Immature natural killer cell (primary cell): ENCODE measurements around the gene NELFA. TPM values are rescaled to one million over a fixed set of nuclear protein-coding genes. Genes with fewer than 3 reads are reported as not detected.
"Not testable (repeated sequence)": the region's sequence is repeated elsewhere in the genome, so short reads cannot be mapped to it uniquely, and the experiment has no call there.

ENCODE experiments used
- DNase-seq, 3 donors: peaks; one replicate each; pipeline ENCODE4 v3.0.0; 2022; ENCODE audit warnings: mixed read lengths in 1 of 3
- H3K27ac Mint-ChIP-seq, 6 donors: one replicate each; pipeline ENCODE4 v1.8.0; 2020; ENCODE audit warnings: mixed read lengths in 6 of 6, mild to moderate bottlenecking in 5 of 6, inconsistent platforms in 4 of 6, moderate library complexity in 3 of 6
- H3K27me3 Mint-ChIP-seq, 3 donors: one replicate each; pipeline ENCODE4 v1.8.0; 2020 to 2021; ENCODE audit warnings: low read depth in 3 of 3, mild to moderate bottlenecking in 3 of 3, mixed read lengths in 3 of 3, moderate library complexity in 3 of 3, inconsistent platforms in 1 of 3
- H3K36me3 Mint-ChIP-seq, 3 donors: one replicate each; pipeline ENCODE4 v1.8.0; 2020; ENCODE audit warnings: mixed read lengths in 3 of 3, inconsistent platforms in 2 of 3, mild to moderate bottlenecking in 2 of 3
- H3K4me1 Mint-ChIP-seq, 2 donors: one replicate each; pipeline ENCODE4 v1.8.0; 2020; ENCODE audit warnings: inconsistent platforms in 2 of 2, mild to moderate bottlenecking in 2 of 2, mixed read lengths in 2 of 2, moderate library complexity in 1 of 2
- H3K4me3 Mint-ChIP-seq, 5 donors: one replicate each; pipeline ENCODE4 v1.8.0; 2020; ENCODE audit warnings: mild to moderate bottlenecking in 5 of 5, mixed read lengths in 5 of 5, inconsistent platforms in 3 of 5, moderate library complexity in 3 of 5
- H3K9me3 Mint-ChIP-seq, 6 donors: one replicate each; pipeline ENCODE4 v1.8.0; 2020; ENCODE audit warnings: mild to moderate bottlenecking in 6 of 6, mixed read lengths in 6 of 6, inconsistent platforms in 4 of 6, moderate library complexity in 3 of 6
- polyA plus RNA-seq, 3 donors: library from polyadenylated mRNA; unstranded; fragments of 300-500 nt; fragmentation: Illumina TruSeq; gene quantifications; one replicate each; pipeline ENCODE4 v1.2.3, GENCODE V29; 2021

Gene NELFA
- polyA plus RNA-seq, 3 donors from 2014 or later: 6.0 to 28.6 (median 10.2) TPM

GRCh38 chr4:1996866-1997611, 11.7 kb downstream of the NELFA start:
- Mint-ChIP-seq H3K27me3 (no peaks in the 10 kb centered on the region), H3K9me3 (peaks cover 0 to 23% (median 17%) of the 10 kb centered on the region in 6 donors), H3K36me3 (peaks cover 23 to 57% (median 46%) of the 10 kb centered on the region in 3 donors), H3K4me3 (no peak overlapping the region), H3K27ac (no peak overlapping the region), H3K4me1 (peaks cover 15 to 59% of the 10 kb centered on the region in 2 donors)
- DNase-seq: no peak

DNA sequence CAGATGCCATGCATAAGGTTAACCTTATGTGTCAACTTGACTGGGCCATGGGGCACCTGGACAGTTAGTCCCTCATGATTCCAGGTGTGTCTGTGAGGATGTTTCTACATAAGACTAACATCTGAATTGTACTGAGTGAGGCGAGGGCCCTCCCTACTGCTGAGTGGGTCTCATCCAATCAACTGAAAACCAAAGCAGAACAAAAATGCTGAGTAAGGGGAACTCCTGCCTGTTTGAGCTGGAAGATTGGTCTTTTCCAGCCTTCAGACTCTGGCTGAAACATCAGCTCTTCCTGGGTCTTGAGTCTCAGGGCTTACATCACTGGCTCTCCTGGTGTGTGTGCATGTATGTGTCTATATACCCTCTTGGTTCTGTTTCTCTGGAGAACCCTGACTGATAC, 13.8 kb downstream of the NELFA start:
- Mint-ChIP-seq H3K27ac (peak overlapping the region in 1 of 6 donors; percentile 41), H3K4me3 (no peak overlapping the region), H3K27me3 (peaks cover 0 to 2% (median 0%) of the 10 kb centered on the region in 3 donors), H3K4me1 (peaks cover 7 to 52% of the 10 kb centered on the region in 2 donors), H3K36me3 (peaks cover 17 to 45% (median 44%) of the 10 kb centered on the region in 3 donors), H3K9me3 (peaks cover 0 to 19% (median 14%) of the 10 kb centered on the region in 6 donors)
- DNase-seq: no peak

DNA sequence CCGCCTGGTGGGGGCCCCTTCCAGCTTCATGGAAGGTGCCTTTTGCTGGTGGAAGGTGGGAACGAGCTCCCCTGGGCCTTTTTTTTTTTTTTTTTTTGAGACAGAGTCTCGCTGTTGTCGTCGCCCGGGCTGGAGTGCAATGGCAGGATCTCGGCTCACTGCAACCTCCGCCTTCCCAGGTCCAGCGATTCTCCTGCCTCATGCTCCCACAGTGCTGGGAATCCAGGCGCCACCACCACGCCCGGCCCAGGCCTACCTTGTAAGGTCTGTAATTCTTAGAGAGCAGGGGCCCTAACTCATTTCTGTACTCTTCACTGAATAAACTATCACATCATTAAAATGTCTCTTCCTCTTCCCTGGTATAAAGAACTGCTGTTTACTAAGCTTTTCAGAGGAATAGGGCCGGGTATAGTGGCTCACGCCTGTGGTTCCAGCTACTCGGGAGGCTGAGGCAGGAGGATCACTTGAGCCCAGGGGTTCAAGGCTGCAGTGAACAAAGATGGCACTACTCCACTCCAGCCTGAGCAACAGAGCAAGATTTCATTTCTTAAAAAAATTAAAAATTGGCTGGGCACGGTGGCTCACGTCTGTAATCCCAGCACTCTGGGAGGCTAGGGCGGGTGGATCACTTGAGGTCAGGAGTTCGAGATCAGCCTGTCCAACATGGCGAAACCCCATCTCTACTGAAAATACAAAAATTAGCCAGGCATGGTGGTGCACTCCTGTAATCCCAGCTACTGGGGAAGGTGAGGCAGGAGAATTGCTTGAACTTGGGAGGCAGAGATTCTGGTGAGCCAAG, 14.9 kb downstream of the NELFA start:
- Mint-ChIP-seq H3K9me3 (peaks cover 0 to 12% (median 7%) of the 10 kb centered on the region in 6 donors), H3K4me1 (peaks cover 2 to 45% of the 10 kb centered on the region in 2 donors), H3K36me3 (peaks cover 16 to 37% (median 35%) of the 10 kb centered on the region in 3 donors)
- H3K4me3 Mint-ChIP-seq, H3K27me3 Mint-ChIP-seq, H3K27ac Mint-ChIP-seq, DNase-seq: not testable (repeated sequence)

DNA sequence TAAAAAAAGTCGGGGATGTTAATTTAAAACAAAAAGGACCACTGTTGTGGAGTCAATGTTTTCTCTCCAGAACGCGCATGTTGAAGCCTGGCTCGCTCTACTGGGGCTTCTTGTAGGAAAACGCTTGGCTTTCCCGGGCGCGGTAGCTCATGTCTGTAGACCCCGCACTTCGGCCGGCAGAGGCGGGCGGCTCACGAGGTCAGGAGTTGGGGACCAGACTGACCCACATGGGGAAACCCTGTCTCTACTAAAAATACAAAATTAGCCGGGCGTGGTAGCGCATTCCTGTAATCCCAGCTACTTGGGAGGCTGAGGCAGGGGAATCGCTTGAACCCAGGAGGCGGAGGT, 15.6 kb downstream of the NELFA start:
- Mint-ChIP-seq H3K27ac (no peak overlapping the region), H3K4me1 (peaks cover 2 to 37% of the 10 kb centered on the region in 2 donors), H3K27me3 (peaks cover 0 to 2% (median 0%) of the 10 kb centered on the region in 3 donors), H3K36me3 (peaks cover 11 to 29% (median 28%) of the 10 kb centered on the region in 3 donors), H3K9me3 (peaks cover 0 to 12% (median 7%) of the 10 kb centered on the region in 6 donors), H3K4me3 (no peak overlapping the region)
- DNase-seq: no peak

- DNase-seq: no peak
- peaks cover 0 to 2% (median 0%) of the 10 kb centered on the region in 3 donors for H3K27me3 Mint-ChIP-seq
- H3K27ac Mint-ChIP-seq: no peak overlapping the region
- H3K36me3 Mint-ChIP-seq: peaks cover 11 to 24% (median 23%) of the 10 kb centered on the region in 3 donors
- peaks cover 2 to 32% of the 10 kb centered on the region in 2 donors for H3K4me1 Mint-ChIP-seq
- peaks cover 0 to 8% (median 5%) of the 10 kb centered on the region in 6 donors for H3K9me3 Mint-ChIP-seq
- no peak overlapping the region for H3K4me3 Mint-ChIP-seq
Measured at GRCh38 chr4:1992468-1993168, 16.2 kb downstream of the NELFA start.

GRCh38 chr4:1991596-1992434, 17.0 kb downstream of the NELFA start:
- H3K9me3 Mint-ChIP-seq: peaks cover 0 to 5% (median 0%) of the 10 kb centered on the region in 6 donors
- no peak overlapping the region for H3K4me3 Mint-ChIP-seq
- peaks cover 0 to 2% (median 0%) of the 10 kb centered on the region in 3 donors for H3K27me3 Mint-ChIP-seq
- peaks cover 2 to 24% of the 10 kb centered on the region in 2 donors for H3K4me1 Mint-ChIP-seq
- no peak overlapping the region for H3K27ac Mint-ChIP-seq
- DNase-seq: no peak
- H3K36me3 Mint-ChIP-seq: peaks cover 11 to 16% (median 15%) of the 10 kb centered on the region in 3 donors

GRCh38 chr4:1991087-1991486, 17.7 kb downstream of the NELFA start:
- Mint-ChIP-seq H3K27ac (no peak overlapping the region), H3K4me1 (peaks cover 2 to 18% of the 10 kb centered on the region in 2 donors), H3K27me3 (peaks cover 0 to 2% (median 0%) of the 10 kb centered on the region in 3 donors), H3K36me3 (peaks cover 7 to 14% (median 14%) of the 10 kb centered on the region in 3 donors), H3K9me3 (peaks cover 0 to 1% (median 0%) of the 10 kb centered on the region in 6 donors), H3K4me3 (no peak overlapping the region)
- no peak for DNase-seq

DNA sequence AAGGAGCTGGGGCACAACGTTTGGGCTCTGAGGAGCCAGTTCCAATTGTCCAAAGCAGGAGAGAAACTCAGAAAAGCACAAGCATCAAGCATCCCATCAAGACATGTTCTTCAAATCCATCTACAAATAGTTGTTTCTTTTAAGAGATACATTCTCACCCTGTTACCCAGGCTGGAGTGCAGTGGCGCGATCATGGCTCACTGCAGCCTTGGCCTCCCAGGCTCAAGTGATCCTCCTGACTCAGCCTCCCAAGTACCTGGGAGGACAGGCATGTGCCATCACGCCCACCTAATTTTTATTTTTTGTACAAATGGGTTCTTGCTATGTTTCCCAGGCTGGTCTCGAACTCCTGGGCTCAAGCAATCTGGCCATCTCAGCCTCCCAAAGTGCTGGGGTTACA, 18.1 kb downstream of the NELFA start:
- Mint-ChIP-seq H3K27me3 (peaks cover 0 to 2% (median 0%) of the 10 kb centered on the region in 3 donors), H3K4me1 (peaks cover 2 to 14% of the 10 kb centered on the region in 2 donors), H3K9me3 (no peaks in the 10 kb centered on the region), H3K36me3 (peaks cover 3 to 10% (median 10%) of the 10 kb centered on the region in 3 donors), H3K27ac (no peak overlapping the region), H3K4me3 (no peak overlapping the region)
- DNase-seq: no peak

DNA sequence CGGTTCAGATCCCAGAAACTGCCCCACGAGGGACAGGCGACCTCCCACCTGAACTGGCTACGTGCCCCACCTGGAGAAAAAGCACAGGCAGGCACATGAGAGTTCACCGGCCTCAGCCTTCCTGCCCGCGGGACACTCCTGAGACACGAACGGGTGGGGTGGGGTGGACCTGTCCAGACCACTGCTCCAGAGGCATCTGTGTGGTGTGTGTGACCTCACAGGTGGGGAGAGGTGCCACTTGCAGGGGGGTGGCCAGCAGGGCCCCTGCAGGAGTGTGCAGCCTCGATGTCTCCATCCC, 18.5 kb downstream of the NELFA start:
- no peak overlapping the region for H3K27ac Mint-ChIP-seq
- no peak overlapping the region for H3K4me3 Mint-ChIP-seq

DNA sequence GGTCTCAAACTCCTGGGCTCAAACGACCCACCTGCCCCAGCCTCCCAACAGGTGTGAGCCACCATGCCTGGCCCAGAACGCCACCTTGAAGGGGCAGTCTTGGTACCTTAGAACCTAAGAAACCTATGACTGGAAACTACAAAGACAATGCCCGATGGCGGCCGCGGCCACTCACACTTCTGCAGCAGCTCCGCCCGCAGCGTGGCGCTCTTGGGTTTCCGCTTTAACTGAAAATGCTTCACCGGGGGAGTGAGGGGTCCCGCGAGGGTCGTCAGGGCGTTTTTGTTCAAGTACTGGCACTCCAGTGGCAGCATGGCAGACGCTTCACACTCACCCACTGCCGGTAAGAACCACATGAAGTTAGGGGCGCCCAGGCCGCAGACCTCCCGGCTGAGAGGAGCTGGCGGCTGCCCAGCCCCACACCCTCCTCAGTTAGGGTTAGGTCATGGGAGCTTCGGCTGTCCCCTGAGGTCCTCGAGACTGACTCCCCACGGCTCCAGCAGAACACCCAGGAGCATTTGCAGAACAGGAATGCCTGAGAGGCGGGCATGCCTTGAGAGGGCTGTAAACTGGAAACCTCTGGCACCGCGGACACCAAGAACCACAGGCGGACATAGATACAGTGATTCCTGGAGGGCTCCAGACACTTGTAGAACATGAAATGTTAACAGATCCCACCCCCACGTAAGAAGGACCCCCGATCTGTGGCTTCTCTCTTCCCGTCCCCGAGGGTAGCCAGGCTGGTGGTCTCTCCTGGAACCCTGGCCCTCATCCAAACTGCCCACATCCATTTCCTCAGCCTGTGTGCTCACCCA, 19.0 kb downstream of the NELFA start:
- no peak overlapping the region for H3K27ac Mint-ChIP-seq
- peaks cover 0 to 2% (median 0%) of the 10 kb centered on the region in 3 donors for H3K27me3 Mint-ChIP-seq
- no peak for DNase-seq
- H3K36me3 Mint-ChIP-seq: peaks cover 0 to 7% (median 4%) of the 10 kb centered on the region in 3 donors
- H3K4me1 Mint-ChIP-seq: peaks cover 0 to 6% of the 10 kb centered on the region in 2 donors
- H3K9me3 Mint-ChIP-seq: no peaks in the 10 kb centered on the region
- no peak overlapping the region for H3K4me3 Mint-ChIP-seq

More for the DNA sequence above, 18.5 kb downstream of the NELFA start:
- H3K27me3 Mint-ChIP-seq: peaks cover 0 to 2% (median 0%) of the 10 kb centered on the region in 3 donors
- peaks cover 2 to 10% of the 10 kb centered on the region in 2 donors for H3K4me1 Mint-ChIP-seq
- peaks cover 0 to 7% (median 7%) of the 10 kb centered on the region in 3 donors for H3K36me3 Mint-ChIP-seq
- no peaks in the 10 kb centered on the region for H3K9me3 Mint-ChIP-seq
- no peak for DNase-seq

GRCh38 chr4:1988327-1988724, 20.4 kb downstream of the NELFA start:
- H3K4me3 Mint-ChIP-seq: no peak overlapping the region
- no peak for DNase-seq
- H3K4me1 Mint-ChIP-seq: peaks cover 0 to 6% of the 10 kb centered on the region in 2 donors
- H3K36me3 Mint-ChIP-seq: peaks cover 0 to 7% (median 0%) of the 10 kb centered on the region in 3 donors
- no peaks in the 10 kb centered on the region for H3K9me3 Mint-ChIP-seq
- peaks cover 0 to 2% (median 0%) of the 10 kb centered on the region in 3 donors for H3K27me3 Mint-ChIP-seq
- H3K27ac Mint-ChIP-seq: no peak overlapping the region

GRCh38 chr4:1987721-1988326, 20.9 kb downstream of the NELFA start:
- Mint-ChIP-seq H3K4me3 (no peak overlapping the region), H3K4me1 (peaks cover 0 to 6% of the 10 kb centered on the region in 2 donors), H3K9me3 (no peaks in the 10 kb centered on the region), H3K27ac (no peak overlapping the region), H3K27me3 (peaks cover 0 to 2% (median 0%) of the 10 kb centered on the region in 3 donors), H3K36me3 (peaks cover 0 to 8% (median 1%) of the 10 kb centered on the region in 3 donors)
- no peak for DNase-seq
